CD4-positive, alpha-beta T cell treated with Interleukin-2 at 100 ng/mL for 4 hours (primary cell): ENCODE data around the gene KRTAP10-9.
"Not testable (repeated sequence)": the region's sequence is repeated elsewhere in the genome, so short reads cannot be mapped to it uniquely, and the experiment has no call there.

ENCODE experiments used
- DNase-seq: peaks from one replicate; pipeline ENCODE4 v3.0.0-alpha.2; 2020; ENCODE audit warnings: low spot score

The KRTAP10-9 gene

DNA sequence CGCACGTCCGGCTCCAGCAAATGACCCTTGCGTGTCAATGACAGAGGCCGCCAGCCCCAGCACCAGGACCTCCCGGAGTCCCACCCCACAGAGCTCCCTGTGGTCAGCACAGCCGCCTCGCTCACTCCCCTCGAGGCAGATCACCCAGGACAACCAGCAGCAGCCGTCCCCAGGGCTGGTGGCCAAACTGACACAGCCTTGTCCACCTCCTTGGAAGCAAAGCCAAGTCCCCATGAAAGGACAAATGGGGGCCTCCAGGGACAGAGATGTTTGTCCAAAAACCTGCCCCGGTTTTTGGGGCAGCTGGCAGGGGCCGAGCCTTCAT is 12.4 kb downstream of the KRTAP10-9 start:
- DNase-seq, result no peak

DNA sequence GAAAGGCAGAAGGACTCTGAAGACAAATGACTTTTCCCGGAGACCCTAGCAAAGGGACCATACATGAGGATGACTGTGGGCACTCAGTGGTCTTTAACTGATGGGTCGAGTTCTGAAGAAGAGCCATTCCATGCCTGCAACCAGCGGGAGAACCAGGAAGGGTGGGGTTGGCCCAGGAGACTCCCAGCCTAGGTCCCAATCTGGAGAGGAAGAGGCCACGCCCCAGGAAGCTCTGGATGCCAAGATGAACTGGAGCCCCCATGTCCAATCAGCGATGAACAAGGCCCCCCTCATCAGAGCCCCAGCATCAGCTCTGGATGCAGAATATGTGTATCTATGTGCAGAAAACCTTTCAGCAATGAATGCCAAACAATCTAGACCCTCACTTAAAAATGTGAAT is 13.9 kb downstream of the KRTAP10-9 start:
- no peak for DNase-seq

DNA sequence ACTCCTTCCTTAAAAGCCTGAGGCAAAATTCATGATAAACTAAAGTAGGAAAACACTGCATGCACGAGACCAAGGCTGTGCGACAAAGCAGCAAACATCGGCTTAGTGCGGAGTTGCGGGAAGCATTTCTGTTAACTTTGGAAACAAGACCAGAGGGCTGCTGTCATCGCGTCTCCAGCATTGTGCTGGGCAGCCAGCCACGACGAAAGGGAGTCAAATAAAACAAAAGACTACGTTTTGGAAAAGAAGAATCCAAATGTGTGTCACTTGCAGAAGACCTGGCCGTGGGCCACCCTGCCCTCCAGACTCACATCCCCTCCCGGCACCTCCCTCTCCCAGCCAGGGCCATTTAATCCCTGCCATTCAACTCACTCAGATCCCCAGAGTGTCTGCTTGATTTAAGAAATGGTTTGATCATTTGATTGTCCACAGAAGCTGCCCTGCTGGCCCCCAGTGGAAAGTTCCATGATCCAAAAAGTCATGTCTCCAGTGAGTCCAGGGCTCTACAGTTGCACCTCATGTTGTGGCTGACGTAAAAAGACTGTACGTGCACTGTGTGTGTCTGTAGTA is 16.9 kb downstream of the KRTAP10-9 start:
- DNase-seq, result no peak

DNA sequence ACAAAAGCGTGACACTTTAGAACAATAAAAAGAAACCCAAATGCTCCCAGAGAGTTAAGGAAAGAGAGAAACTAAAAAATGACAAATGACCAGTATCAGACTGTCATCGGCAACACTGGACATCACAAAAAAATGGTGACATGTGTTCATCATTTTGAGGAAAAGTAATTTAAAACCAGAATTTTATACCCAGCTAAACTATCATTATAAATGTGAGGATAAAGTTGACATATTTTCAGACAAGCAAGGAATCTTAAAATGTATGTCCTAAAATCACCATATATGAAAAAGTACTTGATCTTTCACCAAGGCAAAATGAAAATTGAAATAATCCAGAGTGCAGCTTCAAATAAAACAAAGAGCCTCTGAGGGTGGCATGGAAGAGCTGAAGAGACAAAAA is 18.0 kb downstream of the KRTAP10-9 start:
- DNase-seq, result no peak

DNA sequence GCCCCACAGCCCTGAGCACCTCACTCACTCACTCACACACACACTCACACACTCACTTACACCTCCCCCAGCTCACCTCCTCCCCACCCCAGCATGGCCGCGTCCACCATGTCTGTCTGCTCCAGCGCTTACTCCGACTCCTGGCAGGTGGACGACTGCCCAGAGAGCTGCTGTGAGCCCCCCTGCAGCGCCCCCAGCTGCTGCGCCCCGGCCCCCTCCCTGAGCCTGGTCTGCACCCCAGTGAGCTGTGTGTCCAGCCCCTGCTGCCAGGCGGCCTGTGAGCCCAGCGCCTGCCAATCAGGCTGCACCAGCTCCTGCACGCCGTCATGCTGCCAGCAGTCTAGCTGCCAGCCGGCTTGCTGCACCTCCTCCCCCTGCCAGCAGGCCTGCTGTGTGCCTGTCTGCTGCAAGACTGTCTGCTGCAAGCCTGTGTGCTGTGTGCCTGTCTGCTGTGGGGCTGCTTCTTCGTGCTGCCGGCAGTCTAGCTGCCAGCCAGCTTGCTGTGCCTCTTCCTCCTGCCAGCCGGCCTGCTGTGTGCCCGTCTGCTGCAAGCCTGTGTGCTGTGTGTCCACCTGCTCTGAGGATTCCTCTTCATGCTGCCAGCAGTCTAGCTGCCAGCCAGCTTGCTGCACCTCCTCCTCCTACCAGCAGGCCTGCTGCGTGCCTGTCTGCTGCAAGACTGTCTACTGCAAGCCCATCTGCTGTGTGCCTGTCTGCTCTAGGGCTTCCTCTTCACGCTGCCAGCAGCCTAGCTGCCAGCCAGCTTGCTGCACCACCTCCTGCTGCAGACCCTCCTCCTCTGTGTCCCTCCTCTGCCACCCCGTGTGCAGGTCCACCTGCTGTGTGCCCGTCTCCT is 19.7 kb downstream of the KRTAP10-9 start, which contains the start of gene KRTAP10-11:
Gene KRTAP10-11, plus strand, starts transcription at position 49 of the 856 bp plus-strand sequence. Its CDS starts 45 bp downstream, at position 94.
- DNase-seq, result not testable (repeated sequence)

DNA sequence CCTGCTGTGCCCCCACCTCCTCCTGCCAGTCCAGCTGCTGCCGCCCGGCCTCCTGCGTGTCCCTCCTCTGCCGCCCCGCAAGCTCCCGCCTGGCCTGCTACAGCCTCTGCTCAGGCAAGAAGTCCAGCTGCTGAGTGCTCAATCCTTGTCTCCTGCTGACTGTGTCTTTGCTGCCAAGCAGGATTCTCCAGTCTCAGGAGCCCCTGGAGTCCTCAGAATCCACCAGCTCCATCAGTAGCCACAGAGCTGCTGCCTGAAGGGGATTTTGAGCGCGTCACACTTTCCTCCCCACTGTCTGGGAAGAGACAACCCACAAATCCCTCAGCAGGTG is 20.3 kb downstream of the KRTAP10-9 start:
- DNase-seq, result no peak

DNA sequence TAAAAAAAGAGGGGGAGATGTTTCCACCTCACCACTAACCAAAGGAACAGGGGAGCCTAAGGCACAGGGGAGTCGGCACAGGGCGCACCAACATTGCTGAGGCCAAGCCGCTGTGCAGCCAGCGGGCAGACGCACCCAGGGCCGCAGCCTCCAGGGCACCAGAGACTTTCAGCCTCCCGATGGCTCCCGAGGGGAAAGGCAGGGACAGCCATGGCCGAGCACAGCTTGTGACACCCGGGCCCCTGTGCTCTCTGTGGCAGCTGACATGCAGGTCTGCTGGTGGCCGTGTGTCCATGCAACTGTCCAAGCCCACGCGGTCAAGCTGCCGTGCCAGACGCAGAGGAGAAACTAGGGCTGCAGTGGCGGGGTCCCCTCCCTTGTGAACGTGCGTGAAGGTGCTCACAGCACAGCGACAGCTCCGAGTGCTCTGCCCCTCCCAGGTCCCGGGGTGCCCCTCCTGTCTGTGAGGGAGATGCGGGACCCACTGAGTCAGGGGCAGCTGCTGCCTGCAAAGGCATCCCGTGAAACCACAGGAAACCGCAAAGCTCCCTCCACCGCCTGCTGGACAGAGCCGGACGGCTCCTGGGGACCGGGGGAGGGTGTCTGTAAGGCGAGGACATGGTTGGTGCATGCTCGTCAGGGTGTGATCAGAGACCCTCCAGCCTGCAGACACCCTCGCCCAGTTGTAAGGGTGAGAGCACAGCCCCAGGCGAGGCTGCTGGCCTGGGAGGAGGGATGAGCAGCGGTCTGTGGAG is 21.8 kb downstream of the KRTAP10-9 start:
- DNase-seq, result no peak

DNA sequence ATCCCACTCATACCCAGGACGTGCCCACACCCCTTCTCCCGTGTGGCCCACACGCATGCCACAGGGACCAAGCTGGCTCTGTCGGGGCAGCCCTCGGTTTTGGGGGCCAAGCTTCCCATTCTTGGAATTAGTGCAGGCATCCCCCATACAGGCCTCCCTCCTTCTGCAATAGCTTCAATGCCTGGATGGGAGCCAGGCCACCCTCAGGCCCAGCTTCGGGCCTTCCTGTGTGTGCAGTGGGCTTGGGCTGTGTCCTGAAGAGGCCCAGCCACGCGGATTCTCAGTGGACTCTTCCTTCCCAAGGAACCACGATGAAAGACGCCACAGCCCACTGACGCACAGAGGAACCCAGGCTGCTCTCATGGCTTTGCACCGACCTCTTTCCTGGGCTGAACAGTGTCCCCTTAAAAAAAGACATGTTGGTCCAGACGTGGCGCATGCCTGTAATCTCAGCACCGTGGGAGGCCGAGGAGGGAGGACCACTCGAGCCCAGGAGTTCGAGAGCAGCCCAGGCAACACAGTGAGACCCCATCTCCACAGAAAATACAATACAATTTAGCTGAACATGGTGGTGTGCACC is 22.7 kb downstream of the KRTAP10-9 start:
- no peak for DNase-seq

DNA sequence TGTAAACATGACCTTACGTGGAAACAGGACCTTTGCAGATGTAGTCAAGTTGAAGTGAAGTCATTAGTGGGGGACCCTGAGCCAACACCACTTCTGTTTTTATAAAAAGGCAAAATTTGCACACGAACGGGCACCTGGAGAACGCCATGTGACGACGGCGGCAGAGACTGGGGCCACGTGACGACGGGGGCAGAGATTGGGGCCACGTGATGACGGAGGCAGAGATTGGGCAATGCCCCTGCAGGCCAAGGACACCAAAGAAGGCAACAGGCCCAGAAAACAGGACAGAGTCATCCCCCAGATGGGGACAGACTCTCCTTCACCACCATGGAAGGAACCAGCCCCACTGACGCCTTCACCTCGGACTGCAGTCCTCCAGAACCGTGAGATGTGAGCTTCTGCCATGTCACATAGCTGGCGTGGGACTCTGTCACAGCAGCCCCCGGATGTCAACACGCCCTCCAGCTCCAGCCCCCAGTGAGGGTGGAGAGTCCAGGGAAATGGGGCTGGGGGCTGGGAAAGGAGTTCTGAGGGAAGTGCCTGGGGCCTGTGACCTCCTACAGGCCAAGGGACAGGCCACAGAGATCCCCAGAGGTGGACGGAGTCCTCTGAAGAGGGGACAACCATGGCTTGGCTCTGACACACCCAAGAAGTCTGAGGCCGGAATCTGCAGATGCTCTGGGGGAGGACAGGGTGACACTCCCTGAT is 23.5 kb downstream of the KRTAP10-9 start:
- DNase-seq, result no peak

DNA sequence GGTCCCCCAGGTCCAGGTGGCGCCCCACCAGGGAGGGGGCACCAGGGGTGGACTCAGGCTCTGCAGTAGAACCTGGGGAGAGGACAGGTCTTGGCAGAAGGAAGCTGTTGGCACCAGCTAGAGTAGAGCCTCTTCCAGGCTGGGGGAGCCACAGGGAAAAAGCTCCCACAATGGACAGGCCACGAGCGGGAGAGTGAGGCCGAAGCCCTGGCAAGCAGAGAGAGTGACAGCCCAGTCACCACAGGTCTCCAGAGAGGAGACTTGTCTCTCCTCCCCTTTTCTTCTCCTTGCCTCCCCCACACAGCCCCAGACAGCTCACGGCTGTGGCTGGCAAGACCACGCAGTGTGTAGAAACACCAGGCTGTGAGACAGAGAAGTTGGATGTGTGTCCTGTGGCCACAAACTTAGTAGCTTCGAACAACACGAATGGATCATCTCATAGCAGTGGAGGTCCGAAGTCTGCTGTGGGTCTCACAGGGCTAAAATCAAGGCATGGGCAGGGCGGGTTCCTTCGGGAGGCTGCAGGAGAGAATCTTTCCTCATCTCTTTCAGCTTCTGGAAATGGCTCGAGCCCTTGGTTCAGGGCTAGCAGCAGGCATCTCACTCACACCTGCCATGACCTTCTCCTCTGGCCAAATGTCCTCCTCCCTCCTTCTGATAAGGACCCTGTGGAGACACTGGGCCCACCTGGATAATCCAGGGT is 24.2 kb downstream of the KRTAP10-9 start:
- no peak for DNase-seq

DNA sequence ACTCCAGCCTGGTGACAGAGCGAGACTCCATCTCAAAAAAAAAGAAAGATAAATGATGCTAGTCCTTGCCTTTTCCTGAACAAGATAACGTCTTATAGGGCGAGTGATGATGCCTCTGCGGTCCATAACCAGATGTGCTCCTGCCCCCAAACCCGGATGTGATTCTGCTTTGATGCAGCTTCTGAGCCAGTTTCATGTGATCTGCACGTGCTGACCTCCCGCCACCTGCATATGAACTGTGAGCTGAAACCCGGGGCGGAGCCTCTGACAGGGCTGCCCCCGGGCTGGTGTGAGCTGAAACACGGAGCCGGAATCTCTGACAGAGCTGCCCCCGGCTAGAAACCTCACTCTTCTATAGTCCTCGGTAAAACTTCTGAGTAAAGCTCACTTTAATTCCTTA is 26.2 kb downstream of the KRTAP10-9 start:
- no peak for DNase-seq

DNA sequence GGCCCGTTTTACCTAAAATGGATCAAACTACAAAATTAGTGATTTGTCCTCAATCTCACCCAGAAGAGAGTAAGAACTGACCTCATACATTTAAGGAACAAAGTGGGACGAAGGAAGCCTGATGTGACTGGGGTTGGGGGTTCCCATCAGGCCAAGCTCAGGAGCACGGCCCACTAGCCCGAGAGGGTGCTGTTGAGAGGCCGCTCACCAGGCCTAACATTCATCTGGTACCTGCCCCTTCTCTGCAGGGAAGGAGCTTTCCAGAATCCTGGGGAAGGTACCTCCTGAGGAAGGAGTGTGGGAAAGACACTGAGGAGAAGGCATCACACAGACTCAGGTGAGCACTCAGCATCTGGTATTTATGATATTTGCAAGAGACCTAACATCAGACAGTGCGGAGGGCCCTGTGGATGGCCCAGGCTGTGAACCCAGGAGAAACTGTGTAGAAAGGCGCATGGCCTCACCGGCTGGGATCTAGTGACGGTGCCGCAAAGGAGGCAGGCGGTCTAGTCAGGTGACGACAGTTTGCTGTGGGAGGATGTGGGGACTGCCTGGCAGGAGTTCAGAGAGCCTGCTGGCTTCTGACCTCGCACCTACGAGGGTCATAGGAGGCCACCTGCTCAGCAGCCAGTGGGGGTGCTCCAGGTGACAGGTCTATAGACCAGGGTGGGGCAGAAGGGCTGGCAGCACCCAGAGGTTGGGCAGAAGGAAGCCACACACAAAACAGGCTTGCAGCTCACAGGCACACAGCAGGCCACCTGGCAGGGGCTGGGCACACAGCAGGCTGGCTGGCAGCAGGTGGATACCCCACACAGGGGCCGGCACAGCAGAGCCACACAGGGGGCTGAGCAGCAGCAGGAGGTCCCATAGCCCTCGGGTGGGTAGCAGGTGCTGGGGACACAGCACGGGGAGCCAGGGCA is 27.0 kb downstream of the KRTAP10-9 start:
- DNase-seq, result peak; percentile 43

DNA sequence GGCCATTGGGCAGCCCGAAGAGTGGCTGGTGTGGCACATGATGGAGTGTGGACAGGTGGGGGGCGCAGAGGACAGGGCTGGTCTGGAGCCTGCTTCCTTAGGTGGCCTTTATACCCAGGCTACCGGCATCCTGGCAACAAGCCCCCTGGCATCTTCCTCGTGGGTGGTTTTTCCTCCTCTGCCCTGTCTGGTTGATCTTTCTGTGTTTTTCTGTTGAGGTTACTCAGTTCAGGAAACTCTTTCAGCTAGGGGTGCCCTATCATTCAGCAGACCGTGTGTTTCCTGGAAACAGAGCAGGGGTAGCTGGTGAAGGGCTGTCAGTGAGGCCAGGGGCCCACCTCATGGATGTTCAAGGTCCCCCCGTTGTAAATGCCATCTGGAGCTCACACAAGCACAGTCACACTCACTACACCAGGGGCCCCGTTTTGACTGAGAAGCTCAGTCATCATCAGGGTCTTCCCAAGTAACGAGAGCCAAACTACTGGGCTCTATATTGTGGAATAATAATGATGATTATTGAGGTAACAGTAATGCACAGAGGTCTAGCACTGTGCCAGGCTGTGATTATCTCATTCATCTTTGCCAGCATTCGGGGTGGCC is 27.8 kb downstream of the KRTAP10-9 start, which contains the start of gene KRTAP12-4:
Gene KRTAP12-4, minus strand, starts transcription at position 84 of the 600 bp plus-strand sequence. Its CDS starts 45 bp downstream, at position 39.
- DNase-seq, result peak; percentile 3

DNA sequence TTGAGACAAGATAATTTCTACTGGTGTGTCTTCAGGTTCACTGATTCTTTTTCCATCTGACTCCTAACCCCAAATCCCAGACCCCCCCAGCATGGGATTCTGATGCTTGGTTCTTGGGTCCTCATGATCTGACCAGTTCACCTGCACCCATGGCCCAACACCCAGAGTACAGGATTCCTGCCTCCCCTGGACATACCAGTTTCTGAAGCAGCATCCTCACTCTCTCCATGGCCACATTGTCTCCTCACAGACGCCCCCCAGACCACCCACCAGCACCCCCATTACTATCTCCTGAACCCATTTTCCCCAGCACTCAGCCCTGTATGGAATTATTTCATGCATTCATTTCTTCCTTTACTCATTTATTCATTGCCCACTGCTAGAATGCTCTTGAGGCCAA is 30.0 kb downstream of the KRTAP10-9 start:
- DNase-seq, result no peak

DNA sequence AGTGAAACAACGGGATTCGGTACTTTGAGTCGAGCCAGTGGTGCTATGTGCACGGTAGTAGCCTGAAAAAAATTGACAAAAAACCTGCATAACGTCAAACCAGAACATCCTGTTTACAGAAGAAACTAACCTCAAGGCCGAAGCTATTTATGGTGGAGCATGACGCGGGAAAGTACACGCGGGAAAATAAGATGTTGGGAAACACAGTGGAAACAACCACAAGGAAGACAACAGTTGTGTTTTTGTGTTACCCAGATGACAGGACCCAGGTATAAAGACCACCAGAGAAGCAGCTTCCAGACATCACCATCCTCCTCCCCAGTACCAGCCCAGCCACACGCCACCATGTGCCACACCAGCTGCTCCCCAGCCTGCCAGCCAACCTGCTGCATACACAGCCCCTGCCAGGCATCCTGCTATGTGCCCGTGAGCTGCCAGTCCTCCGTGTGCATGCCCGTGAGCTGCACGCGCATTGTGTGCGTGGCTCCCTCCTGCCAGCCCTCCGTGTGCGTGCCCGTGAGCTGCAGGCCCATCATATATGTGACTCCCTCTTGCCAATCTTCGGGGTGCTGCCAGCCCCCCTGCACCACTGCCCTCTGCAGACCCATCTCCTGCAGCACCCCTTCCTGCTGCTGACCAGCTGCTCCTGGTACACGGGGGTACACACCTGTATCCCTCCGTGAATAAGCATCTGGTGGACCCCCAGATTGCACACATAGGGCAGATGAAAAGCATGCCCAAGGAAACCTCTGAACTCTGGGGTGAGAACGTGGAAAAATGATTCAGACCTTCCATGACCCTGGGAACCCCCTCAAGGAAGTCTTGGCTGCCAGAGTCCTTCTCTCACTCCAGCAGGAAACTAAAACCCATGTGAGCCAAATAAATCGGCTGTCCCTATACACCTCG is 31.0 kb downstream of the KRTAP10-9 start, which contains the start of gene KRTAP12-3:
Gene KRTAP12-3, plus strand, starts transcription at position 298 of the 906 bp plus-strand sequence. Its CDS starts 48 bp downstream, at position 346.
- DNase-seq, result peak; percentile 58

DNA sequence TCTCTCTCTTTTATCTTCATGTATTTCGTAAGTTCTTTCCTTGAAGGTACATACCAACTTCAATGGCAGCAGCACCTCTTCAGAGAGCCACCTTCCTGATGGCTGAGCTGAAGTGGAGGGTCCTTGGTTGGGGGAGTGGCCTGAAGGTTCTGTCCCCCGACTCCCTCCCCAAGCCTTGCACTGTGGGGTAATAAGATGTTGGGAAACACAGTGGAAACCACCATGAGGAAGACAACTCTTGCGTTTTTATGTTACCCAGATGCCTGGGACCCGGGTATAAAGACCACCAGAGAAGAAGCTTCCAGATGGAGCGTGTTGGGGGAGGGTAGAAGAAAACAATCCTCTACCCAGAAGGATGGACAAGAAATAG is 31.6 kb downstream of the KRTAP10-9 start:
- no peak for DNase-seq

DNA sequence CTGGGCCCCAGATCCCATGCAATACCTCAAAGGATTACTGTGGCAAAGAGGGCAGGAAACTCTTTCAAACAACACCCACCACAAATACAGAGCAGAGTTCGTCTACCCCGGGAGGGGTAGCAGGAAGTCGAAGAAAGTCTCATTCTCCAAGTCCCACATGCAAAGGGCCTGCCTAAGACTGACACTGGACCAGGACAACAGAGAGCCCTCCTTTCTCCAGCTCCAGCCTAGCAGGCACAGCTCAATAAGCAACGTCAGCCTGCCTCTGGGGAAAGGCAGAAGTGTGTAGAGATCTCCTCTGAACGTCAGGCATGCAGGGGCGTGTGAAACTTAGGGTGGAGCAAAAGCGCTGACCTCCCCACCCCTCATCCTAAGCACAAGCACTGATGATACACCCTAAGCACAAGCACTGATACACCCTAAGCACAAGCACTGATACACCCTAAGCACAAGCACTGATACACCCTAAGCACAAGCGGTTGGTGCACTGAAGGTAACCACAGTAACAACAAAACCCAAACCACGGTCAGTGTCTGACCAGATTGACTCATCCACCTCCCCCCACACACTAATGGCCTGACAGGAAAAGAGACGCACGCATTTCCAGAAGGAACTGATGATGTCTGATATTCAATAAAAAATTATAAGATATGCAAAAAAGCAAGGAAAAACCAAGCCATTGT is 32.2 kb downstream of the KRTAP10-9 start:
- peak; percentile 26 for DNase-seq

DNA sequence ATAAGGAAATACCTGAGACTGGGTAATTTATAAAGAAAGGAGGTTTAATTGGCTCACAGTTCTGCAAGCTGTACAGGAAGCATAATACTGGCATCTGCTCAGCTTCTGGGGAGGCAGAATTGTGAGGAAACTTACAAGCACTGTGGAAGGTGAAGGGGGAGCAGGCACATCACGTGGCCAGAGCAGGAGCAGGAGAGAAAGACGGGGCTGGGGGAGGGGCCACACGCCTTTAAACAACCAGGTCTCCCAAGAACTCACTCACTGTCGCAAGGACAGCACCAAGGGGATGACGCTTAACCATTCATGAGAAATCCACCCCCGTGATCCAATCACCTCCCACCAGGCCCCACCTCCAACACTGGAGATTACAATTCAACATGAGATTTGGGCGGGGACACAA is 34.7 kb downstream of the KRTAP10-9 start:
- DNase-seq, result not testable (repeated sequence)
